Measurements from ENCODE around the gene FRY. TPM values are rescaled to one million over a fixed set of nuclear protein-coding genes. Genes with fewer than 3 reads are reported as not detected.
A peak's percentile ranks its signal among the peaks of the same experiment; 100 is the strongest.

The FRY gene
- total RNA-seq, 1 donor from 2014 or later = 83.6 TPM

DNA sequence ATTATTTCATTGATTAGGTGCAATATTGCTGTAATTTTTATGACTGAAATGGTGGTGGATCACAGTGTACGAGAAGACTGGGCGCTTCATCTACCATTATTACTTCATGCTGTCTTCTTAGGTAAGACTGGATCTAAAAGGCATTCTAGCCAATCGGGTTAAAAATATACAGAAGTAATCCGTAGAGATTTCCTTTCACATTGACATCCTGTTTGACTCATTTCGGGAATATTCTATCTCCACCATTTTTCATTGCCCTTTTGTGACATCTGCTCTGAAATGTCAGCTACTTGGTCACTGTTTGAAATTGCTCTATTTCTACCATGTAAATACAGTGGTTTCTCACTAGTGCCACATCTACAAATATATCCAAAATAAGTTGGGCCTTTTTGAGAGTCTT is 193.3 kb downstream of the FRY start:
- TF ChIP-seq, protein P1, sequence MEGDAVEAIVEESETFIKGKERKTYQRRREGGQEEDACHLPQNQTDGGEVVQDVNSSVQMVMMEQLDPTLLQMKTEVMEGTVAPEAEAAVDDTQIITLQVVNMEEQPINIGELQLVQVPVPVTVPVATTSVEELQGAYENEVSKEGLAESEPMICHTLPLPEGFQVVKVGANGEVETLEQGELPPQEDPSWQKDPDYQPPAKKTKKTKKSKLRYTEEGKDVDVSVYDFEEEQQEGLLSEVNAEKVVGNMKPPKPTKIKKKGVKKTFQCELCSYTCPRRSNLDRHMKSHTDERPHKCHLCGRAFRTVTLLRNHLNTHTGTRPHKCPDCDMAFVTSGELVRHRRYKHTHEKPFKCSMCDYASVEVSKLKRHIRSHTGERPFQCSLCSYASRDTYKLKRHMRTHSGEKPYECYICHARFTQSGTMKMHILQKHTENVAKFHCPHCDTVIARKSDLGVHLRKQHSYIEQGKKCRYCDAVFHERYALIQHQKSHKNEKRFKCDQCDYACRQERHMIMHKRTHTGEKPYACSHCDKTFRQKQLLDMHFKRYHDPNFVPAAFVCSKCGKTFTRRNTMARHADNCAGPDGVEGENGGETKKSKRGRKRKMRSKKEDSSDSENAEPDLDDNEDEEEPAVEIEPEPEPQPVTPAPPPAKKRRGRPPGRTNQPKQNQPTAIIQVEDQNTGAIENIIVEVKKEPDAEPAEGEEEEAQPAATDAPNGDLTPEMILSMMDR (IDR thresholded peaks at IDR 0.05; ENCODE audit: partially characterized antibody, unreplicated experiment) = no peak
- peaks cover 5% of the 10 kb centered on the region for H3K9me3 Mint-ChIP-seq (ENCODE audit: unreplicated experiment)
- H3K27ac Mint-ChIP-seq (ENCODE audit: unreplicated experiment) = no peak overlapping the region

DNA sequence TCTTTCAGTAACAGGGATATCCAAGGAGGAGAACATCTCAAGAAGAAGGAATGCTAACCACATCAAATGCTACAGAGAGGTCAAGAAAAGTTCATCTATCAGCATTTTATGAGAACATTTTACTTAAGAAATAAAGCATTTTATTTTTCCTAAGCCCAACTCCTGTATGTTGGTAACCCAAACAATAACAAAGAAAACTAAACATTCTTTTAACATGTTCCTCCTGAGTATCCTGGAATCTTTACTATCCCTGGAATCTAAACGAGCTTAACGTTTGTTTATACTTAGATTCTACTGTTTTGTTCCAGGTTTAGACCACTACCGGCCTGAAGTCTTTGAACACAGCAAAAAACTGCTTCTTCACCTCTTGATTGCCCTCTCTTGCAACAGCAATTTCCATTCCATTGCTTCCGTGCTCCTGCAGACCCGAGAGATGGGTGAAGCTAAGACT is 193.9 kb downstream of the FRY start:
- H3K4me1 Mint-ChIP-seq (ENCODE audit: low read depth, unreplicated experiment) = peaks cover 21% of the 10 kb centered on the region
- H3K27ac Mint-ChIP-seq (ENCODE audit: unreplicated experiment) = no peak overlapping the region
- TF ChIP-seq, protein P1 (IDR thresholded peaks at IDR 0.05; ENCODE audit: partially characterized antibody, unreplicated experiment) = no peak
- DNase-seq = no peak
- peaks cover 2% of the 10 kb centered on the region for H3K27me3 Mint-ChIP-seq (ENCODE audit: unreplicated experiment)
- no peak overlapping the region for H3K4me3 Mint-ChIP-seq (ENCODE audit: unreplicated experiment)
- peaks cover 7% of the 10 kb centered on the region for H3K9me3 Mint-ChIP-seq (ENCODE audit: unreplicated experiment)
- H3K36me3 Mint-ChIP-seq (ENCODE audit: unreplicated experiment) = peaks cover 7% of the 10 kb centered on the region

More for the DNA sequence above, 193.3 kb downstream of the FRY start:
- Mint-ChIP-seq H3K4me3 (ENCODE audit: unreplicated experiment) (no peak overlapping the region), H3K27me3 (ENCODE audit: unreplicated experiment) (no peaks in the 10 kb centered on the region), H3K36me3 (ENCODE audit: unreplicated experiment) (peaks cover 7% of the 10 kb centered on the region), H3K4me1 (ENCODE audit: low read depth, unreplicated experiment) (peaks cover 15% of the 10 kb centered on the region)
- DNase-seq = no peak

DNA sequence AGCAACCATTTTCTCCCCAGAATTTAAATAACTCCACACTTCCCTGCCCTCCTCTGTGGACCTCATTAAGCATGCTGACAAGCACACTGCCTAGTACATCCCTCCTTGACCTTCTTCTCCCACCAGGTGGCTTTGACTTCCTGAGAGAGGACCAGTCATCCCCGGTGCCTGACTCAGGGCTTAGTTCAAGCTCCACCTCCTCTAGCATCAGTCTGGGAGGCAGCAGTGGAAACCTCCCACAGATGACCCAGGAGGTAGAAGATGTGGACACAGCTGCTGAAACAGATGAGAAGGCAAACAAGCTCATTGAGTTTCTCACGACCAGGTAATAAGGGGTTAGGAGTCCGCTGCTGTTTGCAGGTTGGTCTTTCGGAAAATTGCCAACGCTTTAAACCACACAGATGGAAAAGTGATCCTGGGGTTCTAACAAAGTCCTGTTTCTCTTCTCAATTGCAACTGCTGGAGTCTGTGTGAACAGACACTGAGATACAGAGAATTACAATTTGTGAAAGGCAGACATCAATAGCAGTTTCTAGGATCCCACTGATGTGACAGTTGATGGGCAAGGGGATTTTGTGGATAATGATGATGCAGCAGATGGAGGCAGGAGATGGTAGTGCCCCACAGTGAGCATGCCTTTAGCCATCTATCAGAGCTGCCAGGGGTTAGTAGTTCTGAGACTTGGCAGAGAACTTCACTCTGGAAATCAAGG is 196.9 kb downstream of the FRY start:
- H3K27me3 Mint-ChIP-seq (ENCODE audit: unreplicated experiment) = peaks cover 2% of the 10 kb centered on the region
- H3K36me3 Mint-ChIP-seq (ENCODE audit: unreplicated experiment) = no peaks in the 10 kb centered on the region
- H3K4me3 Mint-ChIP-seq (ENCODE audit: unreplicated experiment) = peak overlapping the region; percentile 46
- peaks cover 38% of the 10 kb centered on the region for H3K4me1 Mint-ChIP-seq (ENCODE audit: low read depth, unreplicated experiment)
- DNase-seq = no peak
- peak overlapping the region; percentile 35 for H3K27ac Mint-ChIP-seq (ENCODE audit: unreplicated experiment)
- TF ChIP-seq, protein P1 (IDR thresholded peaks at IDR 0.05; ENCODE audit: partially characterized antibody, unreplicated experiment) = no peak
- peaks cover 3% of the 10 kb centered on the region for H3K9me3 Mint-ChIP-seq (ENCODE audit: unreplicated experiment)

DNA sequence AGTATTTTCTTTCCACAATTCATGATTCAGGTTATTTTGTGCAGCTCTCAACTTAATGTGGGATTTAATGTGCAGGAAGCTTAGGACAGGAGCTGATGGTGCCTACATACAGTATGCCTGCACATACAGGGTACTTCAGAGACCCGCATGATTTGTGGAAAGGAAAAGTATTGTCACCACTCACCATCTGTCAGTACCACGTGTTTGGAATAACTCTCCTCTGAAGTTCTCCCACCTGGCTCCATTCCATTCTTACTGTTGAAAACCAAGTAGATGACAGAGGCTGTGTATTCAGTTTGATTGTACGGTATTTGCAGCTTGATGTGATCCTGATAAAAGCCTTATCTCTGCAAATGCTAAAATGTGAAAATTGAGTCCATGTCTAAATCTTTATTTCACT is 197.9 kb downstream of the FRY start:
- Mint-ChIP-seq H3K27ac (ENCODE audit: unreplicated experiment) (peak overlapping the region; percentile 68), H3K9me3 (ENCODE audit: unreplicated experiment) (peaks cover 3% of the 10 kb centered on the region), H3K4me1 (ENCODE audit: low read depth, unreplicated experiment) (peaks cover 39% of the 10 kb centered on the region), H3K36me3 (ENCODE audit: unreplicated experiment) (peaks cover under 1% of the 10 kb centered on the region), H3K4me3 (ENCODE audit: unreplicated experiment) (peak overlapping the region; percentile 7), H3K27me3 (ENCODE audit: unreplicated experiment) (peaks cover 2% of the 10 kb centered on the region)
- DNase-seq = no peak
- TF ChIP-seq, protein P1 (IDR thresholded peaks at IDR 0.05; ENCODE audit: partially characterized antibody, unreplicated experiment) = no peak

DNA sequence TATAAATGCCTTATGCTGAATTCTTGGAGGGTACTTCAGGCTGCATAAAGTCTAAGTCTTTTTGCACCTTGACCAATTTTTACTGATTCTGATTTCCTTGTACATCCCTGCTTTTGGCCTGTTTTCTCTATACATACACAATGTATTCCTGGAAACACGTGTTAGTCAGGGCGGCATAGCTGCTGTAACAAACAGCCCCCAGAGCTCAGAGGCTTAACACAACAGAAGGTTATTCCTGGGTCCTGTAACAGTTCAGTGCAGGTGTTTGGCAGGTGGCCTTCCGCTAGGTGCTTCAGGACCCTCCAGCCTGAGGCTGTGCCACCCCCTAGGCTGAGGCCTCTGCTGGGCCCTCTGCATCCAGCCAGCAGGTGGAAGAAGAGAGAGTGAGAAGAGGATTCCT is 200.7 kb downstream of the FRY start:
- Mint-ChIP-seq H3K4me3 (ENCODE audit: unreplicated experiment) (peak overlapping the region; percentile 9), H3K9me3 (ENCODE audit: unreplicated experiment) (peaks cover 3% of the 10 kb centered on the region), H3K36me3 (ENCODE audit: unreplicated experiment) (peaks cover 12% of the 10 kb centered on the region), H3K27me3 (ENCODE audit: unreplicated experiment) (peaks cover 3% of the 10 kb centered on the region), H3K27ac (ENCODE audit: unreplicated experiment) (no peak overlapping the region), H3K4me1 (ENCODE audit: low read depth, unreplicated experiment) (peaks cover 39% of the 10 kb centered on the region)
- no peak for DNase-seq
- TF ChIP-seq, protein P1 (IDR thresholded peaks at IDR 0.05; ENCODE audit: partially characterized antibody, unreplicated experiment) = no peak
